ENCODE results near the gene CLCNKB.

- TF ChIP-seq CTCF (IDR thresholded peaks at IDR 0.05) (no peak), ZFX (IDR thresholded peaks at IDR 0.05; ENCODE audit: borderline replicate concordance) (no peak)
These were observed 45.4 kb downstream of the CLCNKB start for GRCh38 chr1:16088996-16089395.
